Fibroblast of villous mesenchyme (primary cell): ENCODE data around the gene SFXN2. TPM values are rescaled to one million over a fixed set of nuclear protein-coding genes. Genes with fewer than 3 reads are reported as not detected.

Experiments
- total RNA-seq: library from RNA; depleted of rRNA; stranded (reverse); fragments of >200 nt; gene quantifications from 2 replicates; pipeline ENCODE4 v1.2.3, GENCODE V29; 2012

SFXN2 gene
- total RNA-seq, 1 donor: 3.5 TPM

Other genes starting within 250 kb of the SFXN2 start
- 130 and 142 TPM in 2 replicates for gene ACTR1A, start 211.9 kb upstream of the SFXN2 start, total RNA-seq
- gene SUFU, start 210.7 kb upstream of the SFXN2 start, total RNA-seq: 2.3 and 3.9 TPM in 2 replicates
- gene TRIM8, start 70.2 kb upstream of the SFXN2 start, total RNA-seq: 116 and 119 TPM in 2 replicates
- 5.5 and 6.0 TPM in 2 replicates for gene ARL3, start 239 bp upstream of the SFXN2 start, total RNA-seq
- gene WBP1L, start 29.3 kb downstream of the SFXN2 start, total RNA-seq: 34.8 and 40.6 TPM in 2 replicates
- not detected in 2 replicates for gene CYP17A1, start 122.8 kb downstream of the SFXN2 start, total RNA-seq
- gene BORCS7, start 139.6 kb downstream of the SFXN2 start, total RNA-seq: 14.7 and 17.4 TPM in 2 replicates
- gene AS3MT, start 154.8 kb downstream of the SFXN2 start, total RNA-seq: 5.2 and 5.5 TPM in 2 replicates
- gene CNNM2, start 203.7 kb downstream of the SFXN2 start, total RNA-seq: 4.7 and 8.4 TPM in 2 replicates